ENCODE measurements around the gene KCNIP3.

KCNIP3 gene

GRCh38 chr2:95301876-95302641 is 4.9 kb downstream of the KCNIP3 start:
- no peak for ATAC-seq (ENCODE audit: low read depth)

GRCh38 chr2:95303191-95303919 is 6.2 kb downstream of the KCNIP3 start:
- ATAC-seq (ENCODE audit: low read depth) (no peak), DNase-seq (ENCODE audit: low spot score) (no peak)
- no peak overlapping the region for H3K4me3 ChIP-seq (ENCODE audit: severe bottlenecking)
- H3K9me3 ChIP-seq (ENCODE audit: severe bottlenecking), result no peaks in the 10 kb centered on the region
- TF ChIP-seq CTCF (IDR thresholded peaks at IDR 0.05; ENCODE audit: poor library complexity, severe bottlenecking), result no peak
- H3K36me3 ChIP-seq (ENCODE audit: low read depth), result no peaks in the 10 kb centered on the region
- H3K4me1 ChIP-seq (ENCODE audit: insufficient read depth, poor library complexity, severe bottlenecking), result no peaks in the 10 kb centered on the region
- H3K27me3 ChIP-seq (ENCODE audit: insufficient read depth, poor library complexity, severe bottlenecking), result no peaks in the 10 kb centered on the region
- H3K27ac ChIP-seq (ENCODE audit: poor library complexity, severe bottlenecking), result no peak overlapping the region

More at GRCh38 chr2:95301876-95302641, 4.9 kb downstream of the KCNIP3 start:
- Histone ChIP-seq H3K27me3 (ENCODE audit: insufficient read depth, poor library complexity, severe bottlenecking) (no peaks in the 10 kb centered on the region), H3K9me3 (ENCODE audit: severe bottlenecking) (no peaks in the 10 kb centered on the region), H3K4me1 (ENCODE audit: insufficient read depth, poor library complexity, severe bottlenecking) (no peaks in the 10 kb centered on the region), H3K36me3 (ENCODE audit: low read depth) (no peaks in the 10 kb centered on the region), H3K4me3 (ENCODE audit: severe bottlenecking) (no peak overlapping the region), H3K27ac (ENCODE audit: poor library complexity, severe bottlenecking) (no peak overlapping the region)
- DNase-seq (ENCODE audit: low spot score), result no peak
- no peak for TF ChIP-seq CTCF (IDR thresholded peaks at IDR 0.05; ENCODE audit: poor library complexity, severe bottlenecking)

- Histone ChIP-seq H3K4me3 (ENCODE audit: severe bottlenecking) (no peak overlapping the region), H3K27me3 (ENCODE audit: insufficient read depth, poor library complexity, severe bottlenecking) (no peaks in the 10 kb centered on the region), H3K36me3 (ENCODE audit: low read depth) (no peaks in the 10 kb centered on the region), H3K9me3 (ENCODE audit: severe bottlenecking) (no peaks in the 10 kb centered on the region), H3K27ac (ENCODE audit: poor library complexity, severe bottlenecking) (no peak overlapping the region), H3K4me1 (ENCODE audit: insufficient read depth, poor library complexity, severe bottlenecking) (no peaks in the 10 kb centered on the region)
- DNase-seq (ENCODE audit: low spot score), result no peak
- no peak for TF ChIP-seq CTCF (IDR thresholded peaks at IDR 0.05; ENCODE audit: poor library complexity, severe bottlenecking)
- no peak for ATAC-seq (ENCODE audit: low read depth)
Measured at GRCh38 chr2:95305380-95306061, 8.4 kb downstream of the KCNIP3 start.

GRCh38 chr2:95306336-95306895 is 9.3 kb downstream of the KCNIP3 start:
- no peak for TF ChIP-seq CTCF (IDR thresholded peaks at IDR 0.05; ENCODE audit: poor library complexity, severe bottlenecking)
- H3K4me3 ChIP-seq (ENCODE audit: severe bottlenecking), result no peak overlapping the region
- ATAC-seq (ENCODE audit: low read depth) (no peak), DNase-seq (ENCODE audit: low spot score) (no peak)
- no peaks in the 10 kb centered on the region for H3K9me3 ChIP-seq (ENCODE audit: severe bottlenecking)
- H3K27ac ChIP-seq (ENCODE audit: poor library complexity, severe bottlenecking), result no peak overlapping the region
- H3K36me3 ChIP-seq (ENCODE audit: low read depth), result no peaks in the 10 kb centered on the region
- no peaks in the 10 kb centered on the region for H3K27me3 ChIP-seq (ENCODE audit: insufficient read depth, poor library complexity, severe bottlenecking)
- H3K4me1 ChIP-seq (ENCODE audit: insufficient read depth, poor library complexity, severe bottlenecking), result no peaks in the 10 kb centered on the region
